ENCODE results near the gene BRSK1.

GRCh38 chr19:55336101-55336500 lies 52.3 kb downstream of the BRSK1 start:
- TF ChIP-seq GATA2 (IDR thresholded peaks at IDR 0.05; ENCODE audit: low read depth, low read length) (no peak), GATA3 (IDR thresholded peaks at IDR 0.05; ENCODE audit: low read depth, low read length) (no peak)
